Activated naive CD4-positive, alpha-beta T cell treated with anti-CD3 and anti-CD28 coated beads, Interleukin-2, amount 50 U/mL, for 72 hours (primary cell): ENCODE data around the gene GOLT1A. TPM values are rescaled to one million over a fixed set of nuclear protein-coding genes. Genes with fewer than 3 reads are reported as not detected.

Experiments used
- ATAC-seq, 2 donors: fragments of 150-1000 bp; cut with Tn5 transposase; 2 replicates each; pipeline ENCODE4 v1.10.0; 2021; ENCODE audit warnings: mild to moderate bottlenecking in 2 of 2, moderate library complexity in 2 of 2
- DNase-seq, 2 donors: peaks; one replicate each; pipeline ENCODE4 v3.0.0; 2021 to 2022; ENCODE audit warnings: low spot score in 2 of 2
- H3K27ac Mint-ChIP-seq, 2 donors: one replicate each; pipeline ENCODE4 v1.8.0; 2022; ENCODE audit warnings: mild to moderate bottlenecking in 2 of 2, mixed read lengths in 2 of 2
- H3K36me3 Mint-ChIP-seq, 2 donors: one replicate each; pipeline ENCODE4 v1.8.0; 2022; ENCODE audit warnings: mixed read lengths in 2 of 2
- H3K9me3 Mint-ChIP-seq, 2 donors: one replicate each; pipeline ENCODE4 v1.8.0; 2022; ENCODE audit warnings: mixed read lengths in 2 of 2
- total RNA-seq, 2 donors: library from RNA; stranded (reverse); gene quantifications; one replicate each; pipeline ENCODE4 v1.2.3, GENCODE V29; 2022

GOLT1A gene
- total RNA-seq, 2 donors from 2014 or later: 1.1 TPM; not detected in 1

DNA sequence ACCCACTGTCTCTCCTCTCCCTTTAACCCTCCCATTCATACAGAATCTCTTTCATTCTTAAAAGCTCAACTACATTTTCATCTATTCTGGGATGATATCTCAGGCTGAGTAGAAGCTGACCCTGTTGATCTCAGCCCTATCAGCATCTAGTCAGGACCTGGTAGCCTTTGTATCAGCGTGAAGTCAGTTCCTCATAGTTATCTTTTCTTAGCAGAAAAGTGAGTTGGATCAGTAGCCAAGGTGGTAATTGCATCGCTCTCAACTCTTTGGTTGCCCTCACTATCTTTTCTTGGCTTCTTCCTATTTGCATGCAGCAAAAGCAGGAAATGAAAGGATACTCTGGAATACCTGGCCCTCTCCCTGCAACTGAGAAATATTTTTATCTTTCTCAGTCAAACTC is 13.6 kb upstream of the GOLT1A start:
- DNase-seq (no peak), ATAC-seq (no peak)
- no peaks in the 10 kb centered on the region for H3K9me3 Mint-ChIP-seq
- H3K27ac Mint-ChIP-seq: no peak overlapping the region
- H3K36me3 Mint-ChIP-seq: no peaks in the 10 kb centered on the region

DNA sequence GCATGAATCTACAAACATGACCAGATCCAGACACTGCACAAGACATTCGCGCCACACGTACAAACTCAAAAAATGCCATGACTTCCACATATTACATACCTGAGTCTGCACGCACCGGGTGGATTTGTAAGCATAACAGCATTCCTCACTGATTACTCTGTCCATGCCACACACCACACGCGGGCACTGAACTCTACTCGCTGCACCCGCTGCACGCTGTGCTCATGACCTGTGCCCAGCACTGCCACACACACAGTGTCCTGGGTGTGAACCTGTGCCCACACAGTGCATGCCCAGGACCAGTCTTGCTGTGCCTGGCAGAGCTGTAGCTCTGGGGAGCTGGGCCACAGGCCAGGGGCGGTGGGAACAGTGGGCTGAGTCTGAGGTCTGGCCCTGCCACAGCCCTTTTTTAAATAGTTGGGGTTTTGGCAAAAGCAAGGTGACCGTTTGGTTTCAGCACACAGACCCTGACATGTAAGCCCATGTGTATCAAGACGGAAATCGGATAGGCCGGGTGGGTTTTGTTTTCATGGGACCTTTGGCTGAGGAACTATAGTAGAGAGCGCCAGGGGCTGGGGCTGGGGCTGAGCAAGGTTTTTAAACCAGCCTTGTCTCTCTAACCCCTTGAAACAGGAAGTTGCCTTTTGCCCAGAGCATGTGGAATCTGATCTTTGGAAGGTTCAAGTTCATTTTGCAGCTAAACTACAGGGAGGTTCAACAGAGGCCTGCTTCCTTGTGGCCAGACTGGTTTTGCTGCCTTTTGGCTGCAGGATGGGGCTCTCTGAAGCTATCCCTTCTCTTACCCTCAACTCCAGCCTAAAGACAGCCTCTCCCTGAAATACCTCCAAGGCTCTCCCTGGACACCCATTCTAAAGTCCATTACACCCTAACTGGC is 12.3 kb upstream of the GOLT1A start:
- ATAC-seq: no peak
- H3K36me3 Mint-ChIP-seq: no peaks in the 10 kb centered on the region
- no peak overlapping the region for H3K27ac Mint-ChIP-seq

DNA sequence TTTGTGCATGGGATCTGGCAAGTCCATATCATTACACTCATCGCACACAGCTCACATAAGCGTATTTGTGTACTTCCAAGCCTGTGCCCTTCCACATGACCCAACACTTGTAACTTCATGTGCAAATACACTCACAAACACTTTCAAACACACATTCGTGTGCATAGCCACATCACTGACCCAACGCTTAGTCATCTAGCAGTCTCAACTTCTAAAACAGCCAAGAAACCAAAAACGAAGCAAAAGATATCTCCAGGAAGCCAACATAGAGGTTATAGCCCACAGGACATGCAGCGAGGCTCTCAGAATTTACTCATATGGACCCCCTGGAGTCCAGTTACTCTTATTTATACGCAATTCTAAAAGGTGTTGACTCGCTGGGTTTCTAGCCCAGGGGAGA is 10.9 kb upstream of the GOLT1A start:
- H3K36me3 Mint-ChIP-seq: no peaks in the 10 kb centered on the region
- no peak for DNase-seq
- H3K9me3 Mint-ChIP-seq: no peaks in the 10 kb centered on the region
- no peak for ATAC-seq
- H3K27ac Mint-ChIP-seq: no peak overlapping the region

More for the DNA sequence above, 12.3 kb upstream of the GOLT1A start:
- no peaks in the 10 kb centered on the region for H3K9me3 Mint-ChIP-seq
- no peak for DNase-seq

DNA sequence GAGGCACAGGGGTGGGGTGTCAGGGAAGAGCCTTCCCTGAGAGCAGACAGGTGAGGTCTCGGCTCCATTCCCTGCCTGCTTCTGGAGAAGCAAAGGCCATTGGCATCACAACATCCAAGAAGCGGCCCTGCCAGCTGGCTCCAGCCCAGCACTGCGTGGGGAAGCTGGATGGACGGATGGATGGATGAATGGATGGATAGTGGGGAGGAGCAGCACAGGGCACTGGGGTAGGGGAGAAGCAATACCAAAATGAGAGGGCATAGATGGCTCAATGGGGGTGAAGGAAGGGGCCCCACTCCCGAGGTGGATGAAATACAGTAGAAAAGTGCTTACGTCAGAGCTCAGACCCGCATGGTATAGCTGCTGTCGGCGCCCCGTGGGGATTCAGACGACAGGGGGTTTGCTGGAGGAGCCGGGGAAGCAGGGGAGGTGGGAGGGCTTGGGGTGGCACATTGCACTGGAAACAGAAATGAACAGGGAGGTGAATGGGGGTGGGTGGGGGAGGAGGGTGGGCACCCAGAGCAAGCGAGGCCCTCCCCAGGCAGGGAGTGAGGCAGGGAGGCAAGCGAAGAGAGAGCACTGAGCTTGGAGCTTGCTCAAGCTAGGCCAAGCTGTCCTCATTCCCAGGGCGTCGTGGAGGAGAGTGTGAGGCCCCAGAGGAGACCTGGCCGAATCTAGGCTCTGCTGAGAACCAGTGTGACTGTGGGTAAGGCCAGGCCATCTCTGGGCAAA is 9.5 kb upstream of the GOLT1A start:
- no peaks in the 10 kb centered on the region for H3K9me3 Mint-ChIP-seq
- no peak overlapping the region for H3K27ac Mint-ChIP-seq
- no peaks in the 10 kb centered on the region for H3K36me3 Mint-ChIP-seq
- ATAC-seq (no peak), DNase-seq (no peak)

DNA sequence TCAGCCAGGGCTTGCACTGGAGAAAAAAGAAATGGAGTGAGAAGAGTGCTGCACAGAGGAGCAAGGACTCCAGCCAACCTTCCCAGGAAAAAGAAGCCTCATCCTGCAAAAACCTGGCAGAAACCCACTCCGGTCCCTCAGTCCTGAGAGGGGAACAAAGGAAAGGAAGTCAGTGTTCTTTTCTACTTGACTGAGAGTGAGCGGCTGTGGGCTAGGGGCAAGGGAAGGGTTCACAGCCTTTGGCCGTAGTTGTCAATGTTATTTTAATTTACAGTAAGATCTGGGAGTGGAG is 8.9 kb upstream of the GOLT1A start:
- no peaks in the 10 kb centered on the region for H3K9me3 Mint-ChIP-seq
- H3K27ac Mint-ChIP-seq: peak overlapping the region in 1 of 2 donors; percentile 5

DNA sequence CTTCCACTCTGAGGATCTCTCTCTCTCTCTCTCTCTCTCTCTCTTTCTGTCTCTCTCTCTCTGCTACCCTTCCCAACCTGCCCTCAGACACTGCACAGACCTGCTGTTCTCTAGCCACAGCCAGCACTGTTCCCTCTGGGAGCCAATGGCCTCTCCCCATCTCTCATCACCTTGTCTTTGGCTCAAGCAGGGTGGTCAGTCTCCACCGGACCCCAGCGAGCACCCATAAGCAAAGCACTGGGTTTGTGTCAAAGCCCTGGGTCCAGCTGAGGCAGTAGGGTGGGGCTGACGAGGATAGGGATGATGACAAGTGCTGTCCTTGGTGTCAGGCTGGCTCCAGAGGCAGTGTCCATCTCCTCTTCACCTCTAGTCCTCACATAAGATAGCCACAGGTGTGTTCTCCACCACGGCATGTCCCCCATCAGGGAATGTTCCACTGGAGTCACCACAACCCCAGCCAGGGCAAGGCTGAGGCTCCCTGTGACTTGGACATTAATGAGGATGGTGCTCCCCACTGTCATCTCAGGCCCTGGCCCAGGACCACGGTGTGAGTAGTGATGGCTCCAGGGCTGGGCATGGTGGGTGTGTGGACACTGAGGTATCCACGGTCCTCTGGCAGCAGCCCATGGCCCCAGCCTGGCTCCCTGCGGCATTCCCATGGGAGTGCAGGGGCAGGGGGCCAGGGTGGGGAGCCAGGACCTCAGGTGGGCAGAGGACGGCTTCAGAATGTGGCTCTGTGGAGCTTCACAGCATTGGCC is 8.4 kb upstream of the GOLT1A start:
- no peak for ATAC-seq
- peak overlapping the region in 1 of 2 donors; percentile 5 for H3K27ac Mint-ChIP-seq

More for the DNA sequence above, 8.9 kb upstream of the GOLT1A start:
- DNase-seq (no peak), ATAC-seq (no peak)
- no peaks in the 10 kb centered on the region for H3K36me3 Mint-ChIP-seq

DNA sequence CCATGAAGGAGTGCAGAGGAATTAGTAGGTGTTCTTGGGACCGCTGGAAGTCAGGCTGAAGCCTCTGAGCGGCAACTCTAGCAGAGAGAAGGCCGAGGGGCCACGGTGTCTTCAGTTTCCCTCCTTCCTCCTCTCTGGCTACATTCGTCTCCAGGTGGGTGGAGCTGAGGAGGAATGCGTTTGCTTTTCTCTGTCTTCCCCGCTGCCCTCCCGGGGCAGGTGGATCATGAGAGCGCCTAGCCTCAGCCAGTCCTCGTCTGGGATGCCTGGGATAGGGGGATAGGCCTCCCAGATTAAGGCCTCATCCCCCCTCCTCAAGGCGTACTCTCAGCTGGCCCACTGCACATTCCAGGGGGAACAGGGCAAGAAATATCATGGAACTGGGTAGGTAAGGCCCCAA is 7.5 kb upstream of the GOLT1A start:
- Mint-ChIP-seq H3K36me3 (no peaks in the 10 kb centered on the region), H3K27ac (no peak overlapping the region), H3K9me3 (no peaks in the 10 kb centered on the region)
- DNase-seq: no peak
- ATAC-seq: no peak

More for the DNA sequence above, 8.4 kb upstream of the GOLT1A start:
- Mint-ChIP-seq H3K9me3 (no peaks in the 10 kb centered on the region), H3K36me3 (no peaks in the 10 kb centered on the region)
- DNase-seq: no peak

DNA sequence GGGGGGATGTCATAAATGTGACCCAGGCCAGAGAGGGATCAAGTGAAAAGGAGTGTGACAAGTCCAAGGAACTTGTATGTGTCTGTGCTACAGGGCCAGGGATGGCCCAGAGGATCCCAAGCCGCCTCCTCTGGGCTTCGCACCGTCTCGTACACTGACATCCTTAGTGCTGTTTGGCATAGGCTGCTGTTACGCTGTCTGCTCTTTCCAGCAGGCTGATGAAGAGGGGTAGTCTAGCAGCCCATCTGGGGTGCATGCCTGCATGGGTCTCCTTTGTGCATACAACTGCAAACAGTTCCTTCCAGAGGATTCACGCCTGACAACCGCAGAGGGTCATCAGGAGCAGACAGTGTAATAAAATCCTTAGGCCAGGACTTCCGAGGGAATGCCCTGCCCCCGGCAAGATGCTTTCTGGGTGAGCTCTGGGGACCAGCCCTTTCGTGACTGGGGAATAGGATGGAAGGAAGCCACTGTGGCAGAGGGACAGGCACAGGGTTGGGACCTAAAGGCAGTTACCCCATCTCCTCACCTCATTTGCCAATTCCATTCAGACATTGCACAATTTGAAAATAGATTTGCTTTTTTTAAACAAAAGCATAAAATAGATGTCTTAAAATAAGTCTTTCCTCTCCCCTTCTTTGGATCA is 6.3 kb upstream of the GOLT1A start:
- no peaks in the 10 kb centered on the region for H3K36me3 Mint-ChIP-seq
- DNase-seq (no peak), ATAC-seq (no peak)
- no peak overlapping the region for H3K27ac Mint-ChIP-seq
- no peaks in the 10 kb centered on the region for H3K9me3 Mint-ChIP-seq

DNA sequence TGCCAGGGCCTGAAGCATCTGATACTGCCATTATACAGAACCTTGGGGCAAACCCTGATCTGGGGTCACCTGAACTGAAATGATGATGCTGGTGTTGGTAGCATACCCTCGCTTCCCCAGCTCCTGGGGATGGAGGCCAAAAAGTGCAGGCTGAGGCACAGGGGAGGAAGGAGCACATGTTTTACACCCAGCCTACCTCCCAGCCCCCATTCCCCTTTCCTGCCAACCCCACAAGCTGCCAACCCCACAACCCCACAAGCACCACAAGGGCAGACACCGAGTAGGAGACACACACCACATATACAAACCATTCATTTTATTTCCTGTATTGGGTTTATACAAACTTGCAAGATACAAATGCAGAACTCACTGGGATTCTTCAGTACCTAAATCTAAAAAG is 4.8 kb upstream of the GOLT1A start:
- ATAC-seq: no peak
- Mint-ChIP-seq H3K27ac (no peak overlapping the region), H3K36me3 (no peaks in the 10 kb centered on the region), H3K9me3 (no peaks in the 10 kb centered on the region)
- no peak for DNase-seq

DNA sequence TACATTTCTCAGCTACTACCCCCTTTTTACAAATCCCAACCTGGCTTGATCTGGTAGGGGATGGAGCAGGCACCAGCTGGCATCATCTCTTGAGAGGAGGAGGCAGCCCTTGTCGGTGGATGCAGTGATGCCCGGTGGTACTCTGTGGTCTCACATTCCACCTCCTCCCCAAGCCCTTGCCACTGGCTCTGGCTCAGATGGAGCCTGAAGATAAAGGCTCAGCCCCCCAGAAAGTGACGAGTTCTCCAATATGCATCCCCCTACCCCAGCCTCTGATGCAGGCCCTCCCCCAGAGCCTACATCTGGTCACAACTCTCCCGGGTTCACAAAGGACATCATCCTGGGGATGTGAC is 3.8 kb upstream of the GOLT1A start:
- ATAC-seq (no peak), DNase-seq (no peak)

DNA sequence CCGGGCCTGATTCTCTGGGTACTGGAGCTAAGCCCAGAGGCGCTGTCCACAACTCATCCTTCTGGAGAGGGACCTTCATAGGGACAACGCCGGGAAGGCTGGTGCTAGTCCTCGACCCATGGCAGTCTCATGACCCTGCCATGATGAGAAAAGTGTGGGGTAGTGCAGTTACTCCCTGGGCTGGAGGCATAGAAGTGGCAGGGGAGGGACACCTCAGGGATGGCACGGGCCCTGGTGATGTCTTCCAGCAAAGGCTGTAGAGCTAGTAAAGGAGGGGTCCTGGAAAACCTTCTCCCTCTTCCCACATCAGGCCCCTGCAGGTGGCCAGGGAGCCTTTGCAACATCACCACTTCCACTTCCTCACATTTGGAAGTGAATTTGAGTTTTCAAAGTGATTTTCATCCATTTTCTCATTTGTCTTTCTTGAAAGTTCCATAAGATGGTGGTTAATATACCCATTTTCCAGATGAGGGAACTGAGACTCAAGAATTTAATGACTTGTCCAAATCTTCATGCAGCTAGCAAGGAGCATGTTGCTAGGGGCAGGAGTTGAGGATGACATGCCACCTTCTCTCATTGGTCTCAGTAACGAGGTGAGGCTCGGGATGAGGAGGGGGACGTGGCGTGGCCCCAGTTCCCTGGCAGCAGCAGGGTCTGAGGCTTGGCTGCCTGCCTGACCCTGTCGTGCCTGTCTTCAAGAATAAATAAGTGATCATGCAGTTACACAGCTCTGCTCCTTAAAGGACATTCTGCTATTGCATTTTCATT is 3.3 kb upstream of the GOLT1A start:
- Mint-ChIP-seq H3K9me3 (no peaks in the 10 kb centered on the region), H3K27ac (no peak overlapping the region)
- ATAC-seq: no peak

More for the DNA sequence above, 3.8 kb upstream of the GOLT1A start:
- Mint-ChIP-seq H3K36me3 (no peaks in the 10 kb centered on the region), H3K9me3 (no peaks in the 10 kb centered on the region), H3K27ac (no peak overlapping the region)

DNA sequence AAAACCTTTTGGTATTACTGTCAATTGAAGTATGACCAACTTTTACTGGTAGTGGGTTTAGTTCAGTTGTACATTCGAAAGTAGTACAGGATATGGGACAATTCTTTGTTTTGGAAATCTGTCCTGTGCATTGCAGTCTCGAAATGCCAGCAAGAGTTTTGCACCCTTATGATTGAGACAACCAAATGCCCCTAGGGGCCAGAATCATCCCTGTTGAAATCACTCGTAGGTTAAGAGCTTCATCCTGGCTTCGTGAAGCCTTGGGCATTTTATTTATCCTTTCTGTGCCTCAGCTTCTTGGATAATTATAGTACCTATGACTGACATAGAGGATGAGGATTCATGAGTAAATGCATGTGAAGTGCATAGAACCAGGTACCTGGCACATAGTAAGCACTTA is 2.4 kb upstream of the GOLT1A start:
- DNase-seq: no peak
- no peak for ATAC-seq
- Mint-ChIP-seq H3K9me3 (no peaks in the 10 kb centered on the region), H3K27ac (no peak overlapping the region), H3K36me3 (no peaks in the 10 kb centered on the region)

More for the DNA sequence above, 3.3 kb upstream of the GOLT1A start:
- DNase-seq: no peak
- H3K36me3 Mint-ChIP-seq: no peaks in the 10 kb centered on the region

DNA sequence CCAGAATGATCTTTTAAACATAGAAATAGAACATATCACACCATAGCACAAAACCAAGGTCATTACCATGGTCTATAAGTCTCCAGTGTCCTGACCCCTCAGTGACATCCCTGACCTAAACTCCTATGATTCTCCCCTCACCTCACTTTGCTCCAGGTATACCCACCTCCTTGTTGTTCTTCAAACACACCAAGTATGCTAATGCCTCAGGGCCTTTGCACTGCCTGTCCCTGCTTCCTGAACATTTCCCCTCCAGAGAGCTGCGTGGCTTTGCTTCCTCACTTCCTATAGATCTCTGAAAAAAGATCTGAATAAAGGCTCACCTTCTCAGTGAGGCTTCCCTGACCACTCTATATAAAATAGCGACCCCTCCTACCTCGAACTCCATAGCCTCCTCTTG is 1.1 kb downstream of the GOLT1A start:
- no peak overlapping the region for H3K27ac Mint-ChIP-seq
- H3K9me3 Mint-ChIP-seq: no peaks in the 10 kb centered on the region
- ATAC-seq (no peak), DNase-seq (no peak)
- no peaks in the 10 kb centered on the region for H3K36me3 Mint-ChIP-seq

DNA sequence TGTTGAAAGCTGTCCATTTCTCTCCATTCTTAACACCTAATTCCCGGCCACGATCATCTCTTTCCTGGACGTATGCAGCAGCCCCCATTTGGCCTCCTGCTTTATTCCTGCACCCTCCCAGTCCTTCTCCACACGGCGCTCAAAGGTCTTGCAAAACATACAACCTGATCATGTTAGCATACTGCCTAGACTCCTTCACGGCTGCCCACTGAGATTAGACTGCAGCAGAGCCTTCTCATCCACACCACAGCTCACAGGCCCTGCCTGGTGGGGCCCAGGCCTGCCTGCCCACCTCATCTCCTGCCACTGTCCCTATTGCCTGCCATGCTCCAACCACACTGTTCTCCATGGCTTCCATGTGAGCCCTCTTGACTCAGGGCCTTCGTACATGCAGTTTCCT is 2.7 kb downstream of the GOLT1A start:
- no peaks in the 10 kb centered on the region for H3K36me3 Mint-ChIP-seq
- H3K9me3 Mint-ChIP-seq: no peaks in the 10 kb centered on the region
- no peak for DNase-seq
- no peak for ATAC-seq
- no peak overlapping the region for H3K27ac Mint-ChIP-seq

DNA sequence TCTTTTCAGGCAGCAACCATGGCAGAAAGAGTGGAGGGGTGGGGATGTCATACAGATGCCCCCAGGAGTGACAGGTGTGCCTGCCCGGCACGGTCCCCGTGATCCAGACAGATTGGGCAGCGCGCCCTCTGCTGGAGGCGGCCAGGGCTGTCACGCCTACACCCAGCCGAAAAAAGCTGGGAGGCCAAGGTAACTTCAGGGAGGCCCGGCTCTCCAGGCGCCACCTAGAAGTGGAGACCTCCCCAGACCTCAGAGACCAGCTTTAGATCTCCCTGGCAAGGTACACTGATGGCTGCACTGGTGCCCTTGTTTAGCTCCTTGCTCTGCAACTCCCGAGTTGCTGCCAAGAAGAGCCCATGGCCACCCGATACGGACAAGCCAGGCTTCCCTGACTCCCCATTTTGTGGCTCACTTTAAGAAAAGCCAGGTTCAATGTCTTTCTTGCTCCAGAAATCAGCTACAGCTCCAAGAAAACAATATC is 6.6 kb downstream of the GOLT1A start:
- peak; percentile 75 to 87 for DNase-seq
- no peak overlapping the region for H3K27ac Mint-ChIP-seq
- H3K36me3 Mint-ChIP-seq: no peaks in the 10 kb centered on the region
- H3K9me3 Mint-ChIP-seq: no peaks in the 10 kb centered on the region
- peak; percentile 97 to 98 for ATAC-seq

DNA sequence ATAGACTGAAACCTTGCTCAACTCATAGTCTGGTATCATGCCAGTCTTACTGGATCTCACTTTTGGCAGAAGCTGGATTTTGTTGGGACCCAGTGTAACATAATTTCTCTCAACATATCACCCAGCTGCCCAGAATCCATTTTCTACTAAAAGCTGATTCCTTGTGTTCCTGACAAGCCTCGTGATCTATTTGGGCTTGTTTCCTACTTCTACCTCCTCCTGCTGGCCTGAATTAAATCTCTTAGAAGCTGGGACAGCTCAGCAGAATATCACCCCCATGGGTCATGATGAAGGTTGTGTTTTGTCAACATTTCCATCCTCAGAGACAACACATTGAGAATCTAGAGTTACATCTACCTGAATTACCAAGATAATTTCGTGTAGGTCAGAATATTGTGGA is 7.7 kb downstream of the GOLT1A start:
- H3K27ac Mint-ChIP-seq: no peak overlapping the region
- H3K9me3 Mint-ChIP-seq: no peaks in the 10 kb centered on the region

More for the DNA sequence above, 7.7 kb downstream of the GOLT1A start:
- DNase-seq (no peak), ATAC-seq (no peak)
- no peaks in the 10 kb centered on the region for H3K36me3 Mint-ChIP-seq
